ENCODE measurements around the gene ROPN1. TPM values are rescaled to one million over a fixed set of nuclear protein-coding genes. Genes with fewer than 3 reads are reported as not detected.

Gene ROPN1
- total and polyA plus RNA-seq, 2 of the 13 experiments (the other 11 are each of a cell fraction or from before 2014, with no cell fraction given): not detected

GRCh38 chr3:123997543-123997942 lies 5.6 kb upstream of the ROPN1 start (continued):
- TF ChIP-seq ZBTB34 (CRISPR knock-in tag; IDR thresholded peaks at IDR 0.05): no peak

- FAIRE-seq: no peak
- Histone ChIP-seq H3K9ac (ENCODE audit: insufficient read depth, low read depth, low read length) (no peak overlapping the region), H2AFZ (ENCODE audit: low read length) (no peak overlapping the region), H3K4me2 (ENCODE audit: low read depth, low read length) (no peak overlapping the region), H3K27me3 (ENCODE audit: control insufficient read depth in 1 of 2, insufficient read depth in 2 of 2, low read length in 2 of 2) (no peaks in the 10 kb centered on the region; a peak in 2 of 5 replicates), H3K36me3 (replicated peaks in 1 of 2; ENCODE audit: control insufficient read depth in 1 of 2, insufficient read depth in 2 of 2, low read length in 2 of 2) (no peaks in the 10 kb centered on the region), H3K4me3 (replicated peaks in 1 of 3; ENCODE audit: insufficient read depth in 1 of 3, low read depth in 2 of 3, low read length in 3 of 3) (no peak overlapping the region), H4K20me1 (ENCODE audit: insufficient read depth, low read length) (no peaks in the 10 kb centered on the region), H3K9me3 (ENCODE audit: low read length) (no peaks in the 10 kb centered on the region), H3K79me2 (ENCODE audit: insufficient read depth, low read length) (no peaks in the 10 kb centered on the region), H3K27ac (ENCODE audit: extremely low read length, insufficient read depth, low read length) (no peak overlapping the region), H3K4me1 (ENCODE audit: insufficient read depth, low read length) (no peaks in the 10 kb centered on the region)
- no peak for ATAC-seq
- in situ Hi-C loops (cut with HindIII; ENCODE audit: extremely low pct_ligation_motif_present, low pct_unique_long_range_greater_than_20kb) (no loop called here), intact Hi-C loops (cut with micrococcal nuclease; ENCODE audit: unreplicated experiment) (no loop called here)
- ChIA-PET POLR2A (no interaction called here), CTCF (ENCODE audit: low intra/inter-chr PET ratio, low total read pairs) (no interaction called here)
- TF ChIP-seq AGO1 (IDR thresholded peaks at IDR 0.05; ENCODE audit: low read depth, low read length, poor library complexity, severe bottlenecking) (no peak), MAFK (conservative IDR thresholded peaks at IDR 0.05 in 1 of 2, IDR thresholded peaks at IDR 0.05 in 1 of 2; ENCODE audit: low read length in 2 of 2) (peak; percentile 66 to 76; a peak in 3 of 4 replicates), MAFF (IDR thresholded peaks at IDR 0.05; ENCODE audit: low read depth, low read length) (peak; percentile 67)
- WGBS (ENCODE audit: low lambda C conversion rate): 0% methylated on average over 1 of the region's 1 CpG
- DNase-seq (ENCODE audit: low spot score): no peak
- no TSS peak for BruUV-seq (replicated peaks)
These were observed 1.9 kb upstream of the ROPN1 start for GRCh38 chr3:123993818-123994217.

GRCh38 chr3:123986427-123986826 lies 5.5 kb downstream of the ROPN1 start:
- no peak overlapping the region for H3K4me2 ChIP-seq (ENCODE audit: low read depth, low read length)
- DNase-seq (ENCODE audit: low spot score) (no peak), FAIRE-seq (no peak), ATAC-seq (no peak)
- CTCF ChIA-PET (ENCODE audit: low intra/inter-chr PET ratio, low total read pairs): no interaction called here
- H3K9ac ChIP-seq (ENCODE audit: insufficient read depth, low read depth, low read length): no peak overlapping the region
- H3K4me3 ChIP-seq (replicated peaks in 1 of 3; ENCODE audit: insufficient read depth in 1 of 3, low read depth in 2 of 3, low read length in 3 of 3): no peak overlapping the region
- H3K27ac ChIP-seq (ENCODE audit: extremely low read length, insufficient read depth, low read length): no peak overlapping the region
- H4K20me1 ChIP-seq (ENCODE audit: insufficient read depth, low read length): no peaks in the 10 kb centered on the region
- 0% methylated on average over 3 of the region's 3 CpGs for WGBS (ENCODE audit: low lambda C conversion rate)
- no peak overlapping the region for H2AFZ ChIP-seq (ENCODE audit: low read length)
- intact Hi-C loops (cut with micrococcal nuclease; ENCODE audit: unreplicated experiment): no loop called here
- H3K36me3 ChIP-seq (replicated peaks in 1 of 2; ENCODE audit: control insufficient read depth in 1 of 2, insufficient read depth in 2 of 2, low read length in 2 of 2): no peaks in the 10 kb centered on the region
- TF ChIP-seq NFATC3 (CRISPR knock-in tag; IDR thresholded peaks at IDR 0.05) (no peak), ZBTB46 (CRISPR knock-in tag; IDR thresholded peaks at IDR 0.05; ENCODE audit: borderline replicate concordance) (no peak), GTF2F1 (IDR thresholded peaks at IDR 0.05; ENCODE audit: low read length) (no peak), TGIF2 (CRISPR knock-in tag; IDR thresholded peaks at IDR 0.05) (no peak), PAWR (CRISPR knock-in tag; IDR thresholded peaks at IDR 0.05; ENCODE audit: borderline replicate concordance) (no peak), STAT6 (CRISPR knock-in tag; IDR thresholded peaks at IDR 0.05; ENCODE audit: borderline replicate concordance) (no peak), ATF1 (CRISPR knock-in tag; IDR thresholded peaks at IDR 0.05) (no peak)
- H3K27me3 ChIP-seq (ENCODE audit: control insufficient read depth in 1 of 2, insufficient read depth in 2 of 2, low read length in 2 of 2): peaks cover 0 to 17% of the 10 kb centered on the region in 2 experiments; a peak in 2 of 5 replicates
- POLR2A ChIA-PET: no interaction called here
- no peaks in the 10 kb centered on the region for H3K9me3 ChIP-seq (ENCODE audit: low read length)
- no peaks in the 10 kb centered on the region for H3K4me1 ChIP-seq (ENCODE audit: insufficient read depth, low read length)
- no TSS peak for BruUV-seq (replicated peaks)
- H3K79me2 ChIP-seq (ENCODE audit: insufficient read depth, low read length): no peaks in the 10 kb centered on the region
- in situ Hi-C loops (cut with HindIII; ENCODE audit: extremely low pct_ligation_motif_present, low pct_unique_long_range_greater_than_20kb): no loop called here

Measured in HepG2 (cell line).